ENCODE results near the gene RAB24. TPM values are rescaled to one million over a fixed set of nuclear protein-coding genes. Genes with fewer than 3 reads are reported as not detected.

Gene RAB24
- total RNA-seq, 2 donors from 2014 or later, result 23.8 to 35.2 TPM

DNA sequence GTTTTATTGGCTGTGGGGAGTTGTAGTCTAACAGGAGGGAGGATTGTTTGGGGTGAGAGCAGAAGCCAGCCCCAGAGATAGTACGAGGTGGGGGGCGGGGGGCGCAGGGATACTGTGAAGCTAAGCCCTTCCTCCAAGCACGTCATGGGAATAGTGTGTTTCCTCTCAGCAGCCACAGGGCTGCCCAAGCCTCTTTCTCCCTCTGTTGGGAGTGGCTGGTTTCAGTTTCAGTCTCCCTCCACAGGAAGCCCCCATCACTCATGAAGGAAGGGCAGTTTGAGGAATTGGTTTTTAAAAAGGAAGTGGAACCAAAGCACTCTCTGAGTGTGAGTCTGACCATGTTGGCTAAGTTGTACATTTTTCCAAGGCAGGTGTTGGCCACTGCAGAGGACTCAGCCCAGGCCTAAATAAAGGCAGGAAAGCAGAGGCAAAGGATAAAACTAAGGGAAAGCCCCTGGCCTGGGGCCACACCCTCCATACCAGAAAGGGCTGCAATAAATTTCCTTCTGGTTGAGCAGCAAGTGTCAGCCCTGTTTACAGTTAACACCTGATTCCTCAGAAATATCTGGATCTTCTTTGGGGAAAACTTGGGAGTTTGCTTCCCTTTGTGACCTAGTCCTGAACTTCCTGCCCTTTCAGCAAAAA is 3.2 kb downstream of the RAB24 start:
- Histone ChIP-seq H3K4me3 (no peak overlapping the region), H3K9me3 (no peaks in the 10 kb centered on the region), H3K27me3 (replicated peaks; ENCODE audit: insufficient read depth) (no peaks in the 10 kb centered on the region), H3K4me1 (ENCODE audit: control insufficient read depth in 1 of 2, low read depth in 2 of 2) (peaks cover 31 to 35% of the 10 kb centered on the region in 2 donors), H3K36me3 (peaks cover 11% of the 10 kb centered on the region), H3K27ac (peak overlapping the region; percentile 25 to 33)
- ATAC-seq (ENCODE audit: insufficient number of reproducible peaks, low FRiP score, low read depth) (no peak), DNase-seq (ENCODE audit: low spot score) (no peak)
- TF ChIP-seq, protein P1, sequence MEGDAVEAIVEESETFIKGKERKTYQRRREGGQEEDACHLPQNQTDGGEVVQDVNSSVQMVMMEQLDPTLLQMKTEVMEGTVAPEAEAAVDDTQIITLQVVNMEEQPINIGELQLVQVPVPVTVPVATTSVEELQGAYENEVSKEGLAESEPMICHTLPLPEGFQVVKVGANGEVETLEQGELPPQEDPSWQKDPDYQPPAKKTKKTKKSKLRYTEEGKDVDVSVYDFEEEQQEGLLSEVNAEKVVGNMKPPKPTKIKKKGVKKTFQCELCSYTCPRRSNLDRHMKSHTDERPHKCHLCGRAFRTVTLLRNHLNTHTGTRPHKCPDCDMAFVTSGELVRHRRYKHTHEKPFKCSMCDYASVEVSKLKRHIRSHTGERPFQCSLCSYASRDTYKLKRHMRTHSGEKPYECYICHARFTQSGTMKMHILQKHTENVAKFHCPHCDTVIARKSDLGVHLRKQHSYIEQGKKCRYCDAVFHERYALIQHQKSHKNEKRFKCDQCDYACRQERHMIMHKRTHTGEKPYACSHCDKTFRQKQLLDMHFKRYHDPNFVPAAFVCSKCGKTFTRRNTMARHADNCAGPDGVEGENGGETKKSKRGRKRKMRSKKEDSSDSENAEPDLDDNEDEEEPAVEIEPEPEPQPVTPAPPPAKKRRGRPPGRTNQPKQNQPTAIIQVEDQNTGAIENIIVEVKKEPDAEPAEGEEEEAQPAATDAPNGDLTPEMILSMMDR (IDR thresholded peaks at IDR 0.05), result no peak

DNA sequence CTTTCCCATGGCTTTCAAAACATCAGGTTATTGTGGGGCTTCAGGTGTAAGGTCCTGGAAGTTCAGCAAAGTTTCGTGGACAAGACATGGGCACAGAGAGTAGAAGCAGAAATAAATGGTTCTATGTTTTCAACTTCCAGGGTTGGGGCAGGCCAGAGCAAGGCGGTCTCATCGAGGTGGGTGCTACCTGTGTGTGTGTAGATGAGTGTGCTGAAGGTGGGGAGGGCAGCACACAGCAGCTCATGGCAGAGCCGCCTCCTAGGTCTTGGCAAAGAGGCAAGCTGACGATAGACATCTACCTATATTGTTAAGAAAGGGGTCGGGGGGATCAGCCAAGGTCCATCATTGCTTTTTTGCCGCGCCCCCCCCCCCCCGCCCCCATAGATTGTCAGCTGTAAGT is 3.8 kb downstream of the RAB24 start:
- Histone ChIP-seq H3K4me3 (no peak overlapping the region), H3K36me3 (peaks cover 15% of the 10 kb centered on the region), H3K27me3 (replicated peaks; ENCODE audit: insufficient read depth) (no peaks in the 10 kb centered on the region), H3K9me3 (no peaks in the 10 kb centered on the region), H3K27ac (no peak overlapping the region), H3K4me1 (ENCODE audit: control insufficient read depth in 1 of 2, low read depth in 2 of 2) (peaks cover 24 to 28% of the 10 kb centered on the region in 2 donors)
- ATAC-seq (ENCODE audit: insufficient number of reproducible peaks, low FRiP score, low read depth) (no peak), DNase-seq (ENCODE audit: low spot score) (no peak)
- TF ChIP-seq, protein P1 (IDR thresholded peaks at IDR 0.05), result no peak

DNA sequence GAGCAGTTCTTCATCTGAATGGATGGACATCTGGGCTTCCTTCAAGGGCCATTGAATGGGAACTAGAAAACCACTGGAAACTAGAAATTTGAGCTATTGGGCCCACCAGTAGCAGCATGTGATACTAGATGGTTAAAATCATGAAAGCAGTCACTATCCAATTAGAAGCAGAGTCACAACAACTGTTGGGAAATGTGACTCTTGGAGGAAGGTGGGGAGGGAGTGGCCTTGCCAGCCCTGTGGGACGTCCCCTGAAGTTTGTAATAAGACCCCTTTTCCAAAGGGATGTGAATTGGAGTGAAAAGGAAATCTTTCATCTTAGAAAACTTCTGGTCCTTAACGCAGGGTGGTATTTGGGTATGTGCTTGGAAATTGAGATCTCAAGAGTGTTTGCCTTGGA is 5.6 kb downstream of the RAB24 start:
- peaks cover 32% of the 10 kb centered on the region for H3K36me3 ChIP-seq
- H3K4me3 ChIP-seq, result no peak overlapping the region
- no peaks in the 10 kb centered on the region for H3K27me3 ChIP-seq (replicated peaks; ENCODE audit: insufficient read depth)
- H3K9me3 ChIP-seq, result no peaks in the 10 kb centered on the region
- ATAC-seq (ENCODE audit: insufficient number of reproducible peaks, low FRiP score, low read depth) (no peak), DNase-seq (ENCODE audit: low spot score) (no peak)
- TF ChIP-seq, protein P1 (IDR thresholded peaks at IDR 0.05), result no peak
- peaks cover 19 to 22% of the 10 kb centered on the region in 2 donors for H3K4me1 ChIP-seq (ENCODE audit: control insufficient read depth in 1 of 2, low read depth in 2 of 2)
- H3K27ac ChIP-seq, result no peak overlapping the region

DNA sequence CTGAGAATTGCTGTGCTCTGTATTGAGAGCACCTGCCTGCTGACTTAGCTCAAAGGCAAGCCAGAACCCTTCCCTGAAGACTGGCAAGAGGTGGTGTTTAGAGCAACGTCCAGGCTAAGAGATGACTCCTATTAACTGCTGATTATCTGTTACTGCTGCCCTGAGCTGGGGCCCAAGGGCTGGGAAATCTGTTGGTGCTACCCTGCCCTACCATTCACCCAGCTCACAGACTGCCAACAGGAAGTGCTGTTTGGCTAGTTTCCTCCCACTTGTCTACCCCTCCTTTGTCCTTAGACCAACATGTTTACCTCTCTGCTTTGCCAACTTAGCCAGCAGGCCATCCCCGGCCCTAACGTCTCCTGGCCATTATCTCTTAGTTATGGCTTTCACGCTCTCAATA is 6.9 kb downstream of the RAB24 start:
- H3K4me3 ChIP-seq, result no peak overlapping the region
- H3K4me1 ChIP-seq (ENCODE audit: control insufficient read depth in 1 of 2, low read depth in 2 of 2), result peaks cover 9 to 11% of the 10 kb centered on the region in 2 donors
- TF ChIP-seq, protein P1 (IDR thresholded peaks at IDR 0.05), result no peak
- ATAC-seq (ENCODE audit: insufficient number of reproducible peaks, low FRiP score, low read depth) (no peak), DNase-seq (ENCODE audit: low spot score) (no peak)
- H3K27me3 ChIP-seq (replicated peaks; ENCODE audit: insufficient read depth), result no peaks in the 10 kb centered on the region
- peaks cover 46% of the 10 kb centered on the region for H3K36me3 ChIP-seq
- H3K9me3 ChIP-seq, result no peaks in the 10 kb centered on the region
- H3K27ac ChIP-seq, result no peak overlapping the region

DNA sequence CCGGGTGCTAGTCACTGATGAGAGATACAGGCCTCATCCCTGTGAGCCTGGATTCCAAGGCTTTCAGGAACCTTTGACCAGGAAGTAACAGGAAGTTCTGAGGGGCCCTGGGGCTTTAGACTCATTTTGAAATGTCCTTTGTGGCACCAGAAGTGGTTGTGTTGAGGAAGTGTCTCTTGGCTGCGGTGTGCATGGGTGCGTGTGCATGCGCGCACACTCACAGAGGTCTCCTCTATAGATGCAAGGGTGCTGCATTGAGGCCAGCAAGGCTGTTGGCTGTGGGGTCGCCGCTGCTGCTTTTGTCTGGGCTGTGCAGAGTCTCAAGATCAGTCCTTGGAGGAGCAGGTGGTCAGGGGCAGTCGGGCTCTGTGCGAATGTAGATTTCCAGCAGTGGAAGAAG is 7.6 kb downstream of the RAB24 start:
- ATAC-seq (ENCODE audit: insufficient number of reproducible peaks, low FRiP score, low read depth), result no peak
- Histone ChIP-seq H3K4me3 (no peak overlapping the region), H3K27ac (no peak overlapping the region), H3K27me3 (replicated peaks; ENCODE audit: insufficient read depth) (no peaks in the 10 kb centered on the region), H3K36me3 (peaks cover 49% of the 10 kb centered on the region), H3K4me1 (ENCODE audit: control insufficient read depth in 1 of 2, low read depth in 2 of 2) (peaks cover 4 to 6% of the 10 kb centered on the region in 2 donors), H3K9me3 (no peaks in the 10 kb centered on the region)
- no peak for DNase-seq (ENCODE audit: low spot score)
- TF ChIP-seq, protein P1 (IDR thresholded peaks at IDR 0.05), result no peak
